Activated T-cell treated with anti-CD3 and anti-CD28 coated beads, Interleukin-2, amount 50 U/mL, for 48 hours (primary cell): ENCODE data around the gene TWIST2.

Experiments used
- DNase-seq, 2 experiments: peaks; one replicate each; pipeline ENCODE4 v3.0.0-alpha.2; 2020

Gene TWIST2

GRCh38 chr2:238924796-238925195 is 76.9 kb downstream of the TWIST2 start:
- no peak for DNase-seq

- DNase-seq, result no peak
Measured at GRCh38 chr2:238925281-238925680, 77.4 kb downstream of the TWIST2 start.

DNA sequence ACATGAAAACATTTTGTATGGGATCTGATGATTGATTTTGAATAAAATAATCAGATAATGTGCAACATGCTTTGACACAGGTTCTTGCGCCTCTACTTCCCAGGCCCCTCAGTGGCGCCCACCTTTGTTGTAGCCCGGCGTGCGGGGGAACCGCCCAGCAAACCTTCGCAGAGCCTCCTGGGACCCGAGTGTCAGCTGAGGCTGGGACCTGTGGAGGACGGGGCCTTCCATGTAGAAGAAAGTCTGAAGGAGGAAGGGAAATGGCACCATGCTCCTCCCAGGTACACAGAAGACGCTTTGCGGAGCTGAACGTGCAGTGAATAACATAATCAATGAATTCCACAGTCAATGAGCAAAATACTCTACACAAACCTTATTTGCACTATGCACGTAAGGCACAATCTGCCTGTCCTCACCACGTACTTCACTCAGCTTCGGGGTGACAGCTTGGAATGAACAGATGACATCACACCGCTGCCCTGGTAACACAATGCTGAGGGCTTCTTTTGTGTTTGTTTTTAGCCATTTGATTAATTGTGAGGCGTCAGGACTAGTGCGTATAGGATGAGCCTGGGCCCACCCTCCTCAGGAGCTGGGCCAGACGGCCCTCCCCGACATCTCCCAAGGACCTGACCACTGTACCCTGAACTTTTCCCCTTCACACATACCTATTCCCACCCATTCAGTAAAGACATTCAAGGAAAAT is 78.1 kb downstream of the TWIST2 start:
- no peak for DNase-seq

GRCh38 chr2:238926761-238927611 is 79.1 kb downstream of the TWIST2 start:
- DNase-seq, result no peak

- no peak for DNase-seq
Measured at GRCh38 chr2:238927746-238928519, 80.0 kb downstream of the TWIST2 start.

GRCh38 chr2:238928520-238929241 is 80.8 kb downstream of the TWIST2 start:
- no peak for DNase-seq

- DNase-seq, result no peak
Measured at GRCh38 chr2:238929242-238930081, 81.6 kb downstream of the TWIST2 start.

DNA sequence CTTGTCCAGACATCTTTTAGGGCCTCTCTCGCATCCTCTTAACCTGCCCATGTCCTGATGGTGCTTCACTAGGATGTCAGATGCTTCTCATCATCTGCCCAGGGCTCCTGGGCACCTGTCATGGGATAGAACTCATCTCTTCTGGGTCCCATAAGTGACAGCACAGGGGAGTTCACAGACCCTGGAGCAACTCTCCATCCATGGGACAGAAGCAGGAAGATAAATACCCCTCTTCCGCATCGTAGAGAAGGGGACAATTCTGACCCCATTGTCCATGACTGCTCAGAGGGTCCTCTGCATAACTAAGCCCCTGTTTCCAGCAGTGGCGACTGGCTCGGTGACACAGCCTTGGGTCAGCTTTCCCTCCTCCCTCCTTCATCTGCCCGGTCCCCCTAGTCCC is 82.3 kb downstream of the TWIST2 start:
- no peak for DNase-seq

- no peak for DNase-seq
Measured at GRCh38 chr2:238936162-238937052, 88.5 kb downstream of the TWIST2 start.

DNA sequence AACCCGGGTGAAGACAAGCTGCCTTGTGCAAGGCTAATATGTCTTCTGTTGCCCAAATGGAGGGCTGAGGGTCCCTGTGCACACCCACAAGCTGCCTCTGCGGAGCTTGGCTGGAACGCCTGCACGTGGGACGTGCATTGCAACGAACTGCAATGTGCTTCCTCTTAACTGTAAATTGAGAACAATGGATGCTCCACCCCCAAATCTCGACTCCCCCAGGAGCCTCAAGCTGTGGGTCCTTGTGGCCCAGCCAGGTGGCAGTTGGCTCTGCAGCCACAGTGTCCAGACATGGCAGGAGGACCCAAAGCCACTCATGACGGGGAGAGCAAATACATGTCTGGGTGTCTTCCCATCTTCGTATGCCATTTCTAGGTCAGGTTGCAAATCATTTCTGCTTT is 90.1 kb downstream of the TWIST2 start:
- DNase-seq, result no peak

DNA sequence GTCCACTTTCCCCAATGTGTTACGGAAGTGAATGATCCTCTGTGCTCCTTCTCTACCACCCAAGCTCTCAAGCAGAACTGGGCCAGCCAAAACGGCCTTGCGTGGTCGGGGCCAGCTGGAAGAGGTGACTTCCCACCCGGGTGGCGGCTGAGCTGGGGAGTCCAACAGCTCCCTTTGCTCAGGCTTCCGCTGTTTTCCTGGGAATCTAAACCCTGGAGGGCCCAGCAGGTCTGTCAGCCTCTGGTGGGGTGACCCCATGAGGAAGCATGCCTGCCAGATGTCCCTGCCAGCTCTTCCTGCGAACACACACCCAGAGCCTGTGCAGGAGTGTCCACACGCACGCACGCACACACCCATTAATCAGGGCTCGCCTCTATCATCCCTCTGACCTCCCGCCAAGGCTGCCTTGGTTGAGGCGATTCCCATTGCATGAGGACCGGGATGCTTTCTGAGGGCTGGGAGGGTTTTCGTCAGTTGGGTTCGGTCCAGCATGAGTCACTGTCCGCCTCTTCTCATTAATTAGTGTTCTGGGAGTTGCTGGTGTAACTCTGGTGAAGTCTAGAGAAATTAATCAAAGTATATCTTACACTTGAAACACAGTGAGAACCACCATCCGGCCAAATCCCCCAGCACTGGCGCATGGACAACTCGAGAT is 90.6 kb downstream of the TWIST2 start:
- DNase-seq, result no peak

- no peak for DNase-seq
Measured at GRCh38 chr2:238939074-238939473, 91.2 kb downstream of the TWIST2 start.

DNA sequence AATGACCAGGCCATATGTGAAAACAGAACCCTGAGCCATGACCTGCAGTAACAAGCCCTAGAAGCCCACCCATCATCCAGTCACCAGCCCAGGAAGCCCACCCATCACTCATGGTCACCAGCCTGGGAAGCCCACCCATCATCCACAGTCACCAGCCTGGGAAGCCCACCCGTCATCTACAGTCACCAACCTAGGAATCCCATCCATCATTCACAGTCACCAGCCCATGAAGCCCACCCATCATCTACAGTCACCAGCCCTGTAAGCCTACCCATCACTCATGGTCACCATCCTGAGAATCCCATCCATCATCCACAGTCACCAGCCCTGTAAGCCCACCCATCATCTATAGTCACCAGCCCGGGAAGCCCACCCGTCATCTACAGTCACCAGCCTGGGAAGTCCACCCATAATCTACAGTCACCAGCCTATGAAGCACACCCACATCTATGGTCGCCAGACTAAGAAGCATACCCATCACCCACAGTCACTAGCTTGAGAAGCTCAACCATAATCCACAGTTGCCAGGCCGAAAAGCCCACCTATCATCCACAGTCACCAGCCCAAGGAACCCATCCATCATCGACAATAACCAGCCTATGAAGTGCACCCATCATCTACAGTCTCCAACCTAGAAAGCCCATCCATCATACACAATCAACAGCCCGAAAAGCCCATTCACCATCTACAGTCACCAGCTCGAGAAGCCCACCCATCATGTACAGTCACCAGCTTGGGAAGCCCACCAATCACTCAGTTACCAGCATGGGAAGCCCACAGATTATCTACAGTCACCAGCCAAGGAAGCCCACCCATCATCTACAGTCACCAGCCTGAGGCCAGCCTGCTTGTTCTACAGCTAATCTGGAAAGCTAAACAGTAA is 91.9 kb downstream of the TWIST2 start:
- no peak for DNase-seq

DNA sequence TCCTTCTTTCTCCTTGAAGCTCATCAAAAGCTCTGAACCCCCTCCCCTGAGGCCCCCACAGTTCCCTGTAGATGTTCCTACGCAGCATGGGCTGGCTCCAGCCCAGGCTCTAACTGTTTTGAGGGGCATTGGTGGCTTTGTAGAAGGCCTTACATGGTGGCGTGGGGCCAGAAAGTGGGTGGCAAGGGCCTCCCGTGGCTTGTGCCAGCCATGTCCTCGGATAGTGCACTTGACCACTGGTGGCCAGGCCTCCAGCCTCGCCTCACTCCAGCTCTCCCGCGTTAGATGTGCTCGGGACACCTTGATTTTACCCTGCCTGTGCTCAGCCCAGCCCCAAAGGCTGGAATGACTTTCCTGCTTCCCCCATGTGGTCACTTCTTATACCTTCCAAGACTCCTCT is 92.9 kb downstream of the TWIST2 start:
- no peak for DNase-seq

GRCh38 chr2:238941262-238941792 is 93.4 kb downstream of the TWIST2 start:
- no peak for DNase-seq

DNA sequence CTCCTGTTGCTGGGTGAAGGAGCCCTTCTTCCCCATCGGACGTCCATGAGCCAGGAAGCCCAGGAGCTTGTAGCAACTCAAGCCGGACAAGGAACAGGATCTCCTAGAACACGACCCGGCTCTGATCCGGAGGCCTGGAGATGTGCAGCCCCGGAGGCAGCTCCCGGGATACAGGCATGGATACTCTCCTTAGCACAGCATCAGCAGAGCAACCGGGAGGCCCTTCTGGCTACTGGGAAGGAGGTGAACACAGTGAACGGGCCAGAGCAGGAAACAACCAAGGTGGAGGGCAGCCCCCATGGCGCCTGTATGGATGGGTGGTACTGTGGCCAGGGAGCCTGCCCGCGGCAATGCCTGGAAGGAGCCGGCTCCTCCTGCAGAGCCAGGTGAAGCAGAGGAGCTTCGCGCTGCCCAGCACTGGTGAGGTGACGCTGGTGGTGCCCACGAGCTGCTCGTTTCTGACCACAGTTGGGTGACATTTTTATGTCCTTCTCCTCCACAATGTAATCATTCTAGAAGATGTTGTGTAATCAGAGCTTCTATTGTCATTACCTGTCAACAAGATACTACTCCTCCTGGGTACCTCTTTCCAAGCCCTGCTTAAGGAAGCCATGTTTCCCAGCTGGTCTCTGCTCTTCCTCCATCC is 94.3 kb downstream of the TWIST2 start:
- DNase-seq, result no peak

DNA sequence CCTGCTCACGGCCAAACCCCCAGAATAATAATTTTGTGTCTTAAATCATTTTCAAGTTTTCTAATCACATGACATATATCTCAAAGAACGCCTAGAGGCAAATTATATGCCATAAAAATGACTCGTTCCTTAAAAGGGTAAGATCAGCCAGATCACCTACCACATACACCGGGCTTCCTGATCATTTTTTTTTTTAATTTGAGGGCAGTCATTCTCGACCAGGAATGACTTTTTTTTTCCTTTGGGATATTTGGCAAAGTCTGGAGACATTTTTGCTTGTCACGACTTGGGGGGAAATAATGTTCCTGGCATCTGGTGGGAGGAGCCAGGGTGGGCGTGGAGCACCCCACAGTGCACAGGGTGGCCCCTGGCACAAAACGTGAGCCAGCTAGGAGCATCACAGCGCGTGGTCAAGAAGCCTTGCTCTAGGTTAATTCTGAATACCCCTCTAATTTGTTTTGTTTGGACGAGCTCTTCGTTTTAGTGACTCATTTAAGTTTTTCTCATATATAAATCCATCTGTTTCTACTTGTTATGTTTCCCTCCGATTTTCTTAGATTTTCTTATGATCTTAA is 94.9 kb downstream of the TWIST2 start:
- DNase-seq, result no peak
